M059J (cell line): ENCODE measurements around the gene MAP2K5. TPM values are rescaled to one million over a fixed set of nuclear protein-coding genes. Genes with fewer than 3 reads are reported as not detected.

Experiments
- DNase-seq: peaks from one replicate; pipeline ENCODE4 v3.0.0-alpha.2; 2012; ENCODE audit warnings: low read depth
- total RNA-seq: library from RNA; depleted of rRNA; stranded (reverse); fragments of >200 nt; shearing (Covaris generic); gene quantifications from 2 replicates; pipeline ENCODE4 v1.2.3, GENCODE V29; 2014

The MAP2K5 gene
- total RNA-seq, 1 experiment from 2014 or later: 5.5 TPM

GRCh38 chr15:67806536-67806935 is 264.0 kb downstream of the MAP2K5 start:
- no peak for DNase-seq

GRCh38 chr15:67807141-67807540 is 264.6 kb downstream of the MAP2K5 start:
- DNase-seq: no peak

- DNase-seq: no peak
Measured at GRCh38 chr15:67807836-67808235, 265.3 kb downstream of the MAP2K5 start.

GRCh38 chr15:67808821-67809220 is 266.3 kb downstream of the MAP2K5 start:
- DNase-seq: no peak

GRCh38 chr15:67809441-67809840 is 266.9 kb downstream of the MAP2K5 start:
- no peak for DNase-seq

- DNase-seq: no peak
Measured at GRCh38 chr15:67809866-67810265, 267.4 kb downstream of the MAP2K5 start.

- DNase-seq: no peak
Measured at GRCh38 chr15:67812241-67812644, 269.7 kb downstream of the MAP2K5 start.

- no peak for DNase-seq
Measured at GRCh38 chr15:67813104-67813634, 270.7 kb downstream of the MAP2K5 start.

GRCh38 chr15:67815036-67815592 is 272.6 kb downstream of the MAP2K5 start:
- DNase-seq: no peak

- no peak for DNase-seq
Measured at GRCh38 chr15:67816668-67817067, 274.2 kb downstream of the MAP2K5 start.

GRCh38 chr15:67818464-67818863 is 276.0 kb downstream of the MAP2K5 start:
- no peak for DNase-seq

GRCh38 chr15:67819636-67820035 is 277.1 kb downstream of the MAP2K5 start:
- no peak for DNase-seq

GRCh38 chr15:67820122-67820991 is 277.9 kb downstream of the MAP2K5 start:
- DNase-seq: no peak

- peak; percentile 37 for DNase-seq
Measured at GRCh38 chr15:67820992-67821783, 278.7 kb downstream of the MAP2K5 start.

GRCh38 chr15:67821784-67822440 is 279.4 kb downstream of the MAP2K5 start:
- DNase-seq: no peak

- DNase-seq: no peak
Measured at GRCh38 chr15:67822537-67823313, 280.2 kb downstream of the MAP2K5 start.

- no peak for DNase-seq
Measured at GRCh38 chr15:67823314-67824196, 281.1 kb downstream of the MAP2K5 start.

- DNase-seq: no peak
Measured at GRCh38 chr15:67824197-67824968, 281.9 kb downstream of the MAP2K5 start.
